ENCODE measurements around the gene COX6B1. TPM values are rescaled to one million over a fixed set of nuclear protein-coding genes. Genes with fewer than 3 reads are reported as not detected.
"Not testable (repeated sequence)": the region's sequence is repeated elsewhere in the genome, so short reads cannot be mapped to it uniquely, and the experiment has no call there.

Gene COX6B1
- total and polyA plus RNA-seq, 9 donors: 263 to 582 (median 309) TPM

DNA sequence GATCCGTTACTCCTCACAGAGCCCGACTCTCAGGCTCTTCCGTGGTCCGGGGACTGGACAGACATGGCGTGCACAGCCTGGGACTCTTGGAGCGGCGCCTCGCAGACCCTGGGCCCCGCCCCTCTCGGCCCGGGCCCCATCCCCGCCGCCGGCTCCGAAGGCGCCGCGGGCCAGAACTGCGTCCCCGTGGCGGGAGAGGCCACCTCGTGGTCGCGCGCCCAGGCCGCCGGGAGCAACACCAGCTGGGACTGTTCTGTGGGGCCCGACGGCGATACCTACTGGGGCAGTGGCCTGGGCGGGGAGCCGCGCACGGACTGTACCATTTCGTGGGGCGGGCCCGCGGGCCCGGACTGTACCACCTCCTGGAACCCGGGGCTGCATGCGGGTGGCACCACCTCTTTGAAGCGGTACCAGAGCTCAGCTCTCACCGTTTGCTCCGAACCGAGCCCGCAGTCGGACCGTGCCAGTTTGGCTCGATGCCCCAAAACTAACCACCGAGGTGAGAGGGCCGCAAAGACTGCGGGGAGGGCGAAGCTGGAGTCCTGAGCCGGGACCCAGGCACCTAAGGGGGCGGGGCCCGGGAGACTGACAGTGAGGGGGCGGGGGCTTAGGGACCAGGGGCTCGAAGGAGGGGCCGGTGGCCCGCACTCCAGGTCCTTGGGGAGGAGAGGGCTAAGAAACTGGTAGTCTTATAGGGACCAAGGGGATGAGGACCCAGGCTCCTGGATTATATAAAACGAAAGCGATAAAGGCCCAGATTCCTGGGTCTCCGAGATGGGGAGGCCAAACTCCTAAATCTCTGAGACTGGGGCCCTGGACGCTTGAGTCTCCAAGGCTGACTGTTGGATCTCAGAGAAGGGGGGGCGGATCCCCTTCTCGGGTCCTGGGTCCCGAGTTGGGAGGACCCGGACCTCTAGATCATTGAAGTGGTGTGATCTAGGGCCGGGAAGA, 4.6 kb upstream of the COX6B1 start:
- no peaks in the 10 kb centered on the region for H3K27me3 ChIP-seq (ENCODE audit: control insufficient read depth, insufficient read depth, low read length)
- H3K36me3 ChIP-seq (ENCODE audit: control insufficient read depth, insufficient read depth, low read length): no peaks in the 10 kb centered on the region
- under 1% methylated on average over 63 of the region's 69 CpGs for WGBS (ENCODE audit: insufficient coverage)
- peaks cover 44% of the 10 kb centered on the region for H3K4me1 ChIP-seq (ENCODE audit: control insufficient read depth, insufficient read depth, low read length)
- peak overlapping the region; percentile 54 for H3K4me3 ChIP-seq (ENCODE audit: low read length)
- H3K27ac ChIP-seq (ENCODE audit: low read length): peak overlapping the region; percentile 98
- DNase-seq: peak; percentile 90
- no peaks in the 10 kb centered on the region for H3K9me3 ChIP-seq (replicated peaks; ENCODE audit: control insufficient read depth, low read depth, low read length)

DNA sequence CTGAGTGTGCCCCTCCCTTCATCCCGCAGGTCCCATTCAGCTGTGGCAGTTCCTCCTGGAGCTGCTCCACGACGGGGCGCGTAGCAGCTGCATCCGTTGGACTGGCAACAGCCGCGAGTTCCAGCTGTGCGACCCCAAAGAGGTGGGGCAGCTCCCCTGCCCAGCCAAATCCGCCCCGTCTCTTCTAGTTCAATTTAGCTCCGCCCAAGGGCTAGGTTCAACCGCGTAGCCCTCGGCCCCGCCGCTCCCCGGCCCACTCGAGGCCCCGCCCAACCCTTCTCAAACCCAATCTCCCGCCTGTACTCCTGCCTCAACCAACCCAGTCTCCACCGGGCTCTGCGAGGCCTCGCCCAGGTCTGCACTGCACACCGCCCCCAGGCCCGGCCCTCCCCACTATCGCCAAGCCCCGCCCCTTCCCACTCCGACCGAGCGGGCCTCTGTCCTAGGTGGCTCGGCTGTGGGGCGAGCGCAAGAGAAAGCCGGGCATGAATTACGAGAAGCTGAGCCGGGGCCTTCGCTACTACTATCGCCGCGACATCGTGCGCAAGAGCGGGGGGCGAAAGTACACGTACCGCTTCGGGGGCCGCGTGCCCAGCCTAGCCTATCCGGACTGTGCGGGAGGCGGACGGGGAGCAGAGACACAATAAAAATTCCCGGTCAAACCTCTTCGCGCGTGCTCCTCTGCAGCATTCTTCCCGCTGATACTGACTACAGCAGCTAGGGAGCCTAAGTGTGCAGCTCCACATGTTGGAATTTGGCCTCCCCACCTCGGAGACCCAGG, 3.7 kb upstream of the COX6B1 start:
- H3K9me3 ChIP-seq (replicated peaks; ENCODE audit: control insufficient read depth, low read depth, low read length): no peaks in the 10 kb centered on the region
- no peaks in the 10 kb centered on the region for H3K27me3 ChIP-seq (ENCODE audit: control insufficient read depth, insufficient read depth, low read length)
- peak overlapping the region; percentile 98 for H3K27ac ChIP-seq (ENCODE audit: low read length)
- H3K4me3 ChIP-seq (ENCODE audit: low read length): peak overlapping the region; percentile 54
- peaks cover 51% of the 10 kb centered on the region for H3K4me1 ChIP-seq (ENCODE audit: control insufficient read depth, insufficient read depth, low read length)
- DNase-seq: peak; percentile 98
- WGBS (ENCODE audit: insufficient coverage): under 1% methylated on average over 56 of the region's 60 CpGs
- no peaks in the 10 kb centered on the region for H3K36me3 ChIP-seq (ENCODE audit: control insufficient read depth, insufficient read depth, low read length)

DNA sequence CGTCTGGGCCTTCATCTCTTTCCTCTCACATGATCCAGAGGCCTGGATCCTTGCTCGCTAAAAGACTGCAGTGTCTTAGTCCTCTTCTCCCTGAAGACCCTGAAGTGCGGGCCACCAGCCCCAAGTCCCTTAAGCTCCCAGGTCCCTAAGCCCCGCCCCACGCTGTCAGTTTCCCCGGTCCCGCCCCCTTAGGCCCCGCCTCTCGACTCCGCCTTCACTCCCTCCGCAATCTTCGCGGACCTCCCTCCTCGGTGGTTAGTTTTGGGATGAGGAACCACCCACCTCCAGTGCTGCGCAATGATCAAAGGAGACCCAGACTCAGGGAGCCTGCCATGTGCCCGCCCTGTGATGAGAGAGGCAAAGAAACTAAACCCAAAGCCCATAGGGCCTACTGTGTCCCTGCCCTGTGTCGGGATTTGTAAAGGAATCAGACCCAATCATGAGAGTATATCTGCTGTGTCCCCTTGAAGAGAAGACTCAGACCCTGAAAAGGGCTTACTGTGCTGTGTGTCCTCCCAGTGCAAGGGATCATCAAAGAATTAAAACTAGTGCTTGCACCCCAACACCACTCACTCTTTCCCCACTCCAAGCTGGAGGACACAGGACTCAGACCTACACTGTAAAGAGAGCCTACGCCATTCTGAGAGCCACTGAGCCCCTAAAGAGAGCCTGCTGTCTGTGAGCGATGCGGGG, 3.0 kb upstream of the COX6B1 start:
- Histone ChIP-seq H3K27me3 (ENCODE audit: control insufficient read depth, insufficient read depth, low read length) (no peaks in the 10 kb centered on the region), H3K4me3 (ENCODE audit: low read length) (peak overlapping the region; percentile 54), H3K36me3 (ENCODE audit: control insufficient read depth, insufficient read depth, low read length) (peaks cover 2% of the 10 kb centered on the region), H3K9me3 (replicated peaks; ENCODE audit: control insufficient read depth, low read depth, low read length) (no peaks in the 10 kb centered on the region), H3K27ac (ENCODE audit: low read length) (peak overlapping the region; percentile 98), H3K4me1 (ENCODE audit: control insufficient read depth, insufficient read depth, low read length) (peaks cover 51% of the 10 kb centered on the region)
- WGBS (ENCODE audit: insufficient coverage): 37% methylated on average over 6 of the region's 20 CpGs
- DNase-seq: peak; percentile 78

DNA sequence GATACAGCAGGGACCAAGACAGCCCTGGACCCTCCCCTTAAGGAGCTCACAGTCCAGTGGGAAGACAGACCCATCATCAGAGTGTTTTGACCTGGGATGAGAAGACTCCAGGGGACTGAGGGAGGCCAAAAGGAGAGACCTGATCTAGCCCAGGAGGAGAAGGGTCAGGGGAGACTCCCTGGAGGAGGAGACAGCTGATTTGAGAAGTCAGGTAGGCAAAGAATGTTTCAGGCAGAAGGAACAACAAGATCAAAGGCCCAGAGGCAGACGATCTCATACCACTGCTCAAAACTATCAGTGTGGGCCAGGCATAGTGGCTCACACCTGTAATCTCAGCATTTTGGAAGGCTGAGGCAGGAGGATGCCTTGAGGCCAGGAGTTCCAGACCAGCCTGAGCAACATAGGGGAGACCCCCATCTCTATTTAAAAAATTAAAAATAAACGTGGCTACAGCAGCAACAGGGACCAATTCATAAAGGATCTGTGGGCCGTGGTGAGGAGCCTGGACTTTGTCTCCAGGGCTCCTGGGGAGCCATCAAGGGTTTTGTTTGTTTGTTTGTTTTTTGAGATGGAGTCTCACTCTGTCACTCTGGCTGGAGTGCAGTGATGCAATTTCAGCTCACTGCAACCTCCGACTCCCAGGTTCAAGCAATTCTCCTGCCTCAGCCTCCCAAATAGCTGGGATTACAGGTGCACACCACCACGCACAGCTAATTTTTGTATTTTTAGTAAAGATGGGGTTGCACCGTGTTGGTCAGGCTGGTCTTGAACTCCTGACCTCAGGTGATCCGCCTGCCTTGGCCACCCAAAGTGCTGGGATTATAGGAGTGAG, 2.2 kb upstream of the COX6B1 start:
- Histone ChIP-seq H3K27me3 (ENCODE audit: control insufficient read depth, insufficient read depth, low read length) (no peaks in the 10 kb centered on the region), H3K4me1 (ENCODE audit: control insufficient read depth, insufficient read depth, low read length) (peaks cover 51% of the 10 kb centered on the region), H3K9me3 (replicated peaks; ENCODE audit: control insufficient read depth, low read depth, low read length) (no peaks in the 10 kb centered on the region), H3K36me3 (ENCODE audit: control insufficient read depth, insufficient read depth, low read length) (peaks cover 7% of the 10 kb centered on the region), H3K27ac (ENCODE audit: low read length) (no peak overlapping the region), H3K4me3 (ENCODE audit: low read length) (no peak overlapping the region)
- no peak for DNase-seq
- 87% methylated on average over 2 of the region's 7 CpGs for WGBS (ENCODE audit: insufficient coverage)

DNA sequence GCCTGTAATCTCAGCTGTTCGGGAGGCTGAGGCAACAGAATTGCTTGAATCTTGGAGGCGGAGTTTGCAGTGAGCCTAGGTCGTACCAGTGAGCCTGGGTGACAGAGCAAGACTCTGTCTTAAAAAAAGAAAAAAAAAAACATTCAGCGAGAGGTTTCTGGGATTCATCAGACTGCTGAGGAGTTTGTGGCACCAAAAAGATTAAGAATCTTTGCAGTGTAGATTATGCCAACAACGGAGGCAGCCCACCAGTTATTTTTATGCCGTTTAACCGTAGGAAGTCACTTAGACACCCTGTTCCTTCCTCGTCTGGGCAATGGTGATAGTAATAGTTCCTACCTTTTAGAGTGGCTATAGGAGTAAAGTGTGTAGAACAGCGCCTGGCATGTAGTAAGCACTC, 2.5 kb downstream of the COX6B1 start:
- WGBS (ENCODE audit: insufficient coverage): 87% methylated on average over 6 of the region's 9 CpGs
- H3K4me1 ChIP-seq (ENCODE audit: control insufficient read depth, insufficient read depth, low read length): peaks cover 14% of the 10 kb centered on the region
- H3K27ac ChIP-seq (ENCODE audit: low read length): no peak overlapping the region
- no peak for DNase-seq
- H3K4me3 ChIP-seq (ENCODE audit: low read length): no peak overlapping the region
- H3K27me3 ChIP-seq (ENCODE audit: control insufficient read depth, insufficient read depth, low read length): no peaks in the 10 kb centered on the region
- peaks cover 30% of the 10 kb centered on the region for H3K36me3 ChIP-seq (ENCODE audit: control insufficient read depth, insufficient read depth, low read length)
- no peaks in the 10 kb centered on the region for H3K9me3 ChIP-seq (replicated peaks; ENCODE audit: control insufficient read depth, low read depth, low read length)

DNA sequence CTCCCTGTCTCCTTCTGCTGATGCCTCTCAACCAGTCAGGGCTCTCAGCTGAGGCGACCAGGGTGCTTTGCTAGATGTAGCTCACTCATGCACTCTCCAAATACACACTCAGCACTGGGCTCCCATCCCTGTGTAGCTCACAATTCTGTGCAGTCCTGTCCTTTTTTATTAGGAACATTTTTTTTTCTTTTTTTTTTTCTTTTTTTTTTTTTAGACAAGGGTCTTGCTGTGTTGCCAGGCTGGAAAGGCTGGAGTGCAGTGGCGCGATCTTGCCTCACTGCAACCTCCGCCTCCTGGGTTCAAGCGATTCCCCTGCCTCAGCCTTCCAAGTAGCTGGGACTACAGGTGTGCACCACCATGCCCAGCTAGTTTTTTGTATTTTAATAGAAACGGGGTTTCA, 6.7 kb downstream of the COX6B1 start:
- not testable (repeated sequence) for H3K27ac ChIP-seq (ENCODE audit: low read length); H3K27me3 ChIP-seq (ENCODE audit: control insufficient read depth, insufficient read depth, low read length); H3K4me3 ChIP-seq (ENCODE audit: low read length); DNase-seq; H3K9me3 ChIP-seq (replicated peaks; ENCODE audit: control insufficient read depth, low read depth, low read length); H3K4me1 ChIP-seq (ENCODE audit: control insufficient read depth, insufficient read depth, low read length)
- H3K36me3 ChIP-seq (ENCODE audit: control insufficient read depth, insufficient read depth, low read length): peaks cover 61% of the 10 kb centered on the region
- 98% methylated on average over 5 of the region's 6 CpGs for WGBS (ENCODE audit: insufficient coverage)

DNA sequence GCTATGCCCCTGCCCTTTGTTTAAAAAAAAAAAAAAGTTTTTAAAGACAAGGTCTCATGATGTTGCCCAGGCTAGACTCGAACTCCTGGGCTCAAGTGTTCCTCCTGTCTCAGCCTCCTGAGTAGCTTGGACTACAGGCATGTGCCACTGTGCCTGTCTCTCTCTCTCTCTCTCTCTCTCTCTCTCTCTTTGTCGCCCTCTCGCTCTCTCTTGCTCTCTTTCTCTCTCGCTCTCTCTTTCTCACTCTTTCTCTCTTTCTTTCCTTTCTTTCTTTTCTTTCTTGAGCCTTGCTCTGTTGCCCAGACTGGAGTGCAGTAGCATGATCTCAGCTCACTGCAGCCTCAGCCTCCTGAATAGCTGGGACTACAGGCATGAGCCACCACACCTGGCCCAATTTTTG, 7.5 kb downstream of the COX6B1 start:
- WGBS (ENCODE audit: insufficient coverage): 94% methylated on average over 1 of the region's 4 CpGs

DNA sequence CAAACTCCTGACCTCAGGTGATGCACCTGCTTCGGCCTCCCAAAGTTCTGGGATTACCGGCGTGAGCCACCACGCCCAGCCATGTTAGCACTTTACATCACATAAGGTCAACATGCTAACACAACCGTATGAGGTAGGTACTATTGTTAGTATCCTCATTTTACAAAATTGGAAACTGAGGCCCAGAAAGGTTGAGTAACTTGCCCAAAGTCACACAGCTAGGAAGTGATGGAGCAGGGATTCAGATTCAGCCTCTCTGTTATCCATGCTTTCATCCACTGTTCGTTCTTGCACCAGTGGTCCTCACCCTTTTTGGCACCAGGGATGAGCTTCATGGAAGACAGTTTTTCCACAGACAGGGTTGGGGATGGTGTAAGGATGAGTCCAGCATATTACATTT, 8.6 kb downstream of the COX6B1 start:
- H3K27ac ChIP-seq (ENCODE audit: low read length): no peak overlapping the region
- no peaks in the 10 kb centered on the region for H3K4me1 ChIP-seq (ENCODE audit: control insufficient read depth, insufficient read depth, low read length)
- H3K4me3 ChIP-seq (ENCODE audit: low read length): no peak overlapping the region
- H3K36me3 ChIP-seq (ENCODE audit: control insufficient read depth, insufficient read depth, low read length): peaks cover 51% of the 10 kb centered on the region
- no peaks in the 10 kb centered on the region for H3K27me3 ChIP-seq (ENCODE audit: control insufficient read depth, insufficient read depth, low read length)
- WGBS (ENCODE audit: insufficient coverage): no CpG with 5 or more reads among the region's 6 CpGs
- DNase-seq: no peak
- H3K9me3 ChIP-seq (replicated peaks; ENCODE audit: control insufficient read depth, low read depth, low read length): no peaks in the 10 kb centered on the region

More for the DNA sequence above, 7.5 kb downstream of the COX6B1 start:
- Histone ChIP-seq H3K9me3 (replicated peaks; ENCODE audit: control insufficient read depth, low read depth, low read length) (no peaks in the 10 kb centered on the region), H3K36me3 (ENCODE audit: control insufficient read depth, insufficient read depth, low read length) (peaks cover 57% of the 10 kb centered on the region), H3K4me1 (ENCODE audit: control insufficient read depth, insufficient read depth, low read length) (no peaks in the 10 kb centered on the region), H3K4me3 (ENCODE audit: low read length) (no peak overlapping the region), H3K27ac (ENCODE audit: low read length) (no peak overlapping the region), H3K27me3 (ENCODE audit: control insufficient read depth, insufficient read depth, low read length) (no peaks in the 10 kb centered on the region)
- DNase-seq: no peak

DNA sequence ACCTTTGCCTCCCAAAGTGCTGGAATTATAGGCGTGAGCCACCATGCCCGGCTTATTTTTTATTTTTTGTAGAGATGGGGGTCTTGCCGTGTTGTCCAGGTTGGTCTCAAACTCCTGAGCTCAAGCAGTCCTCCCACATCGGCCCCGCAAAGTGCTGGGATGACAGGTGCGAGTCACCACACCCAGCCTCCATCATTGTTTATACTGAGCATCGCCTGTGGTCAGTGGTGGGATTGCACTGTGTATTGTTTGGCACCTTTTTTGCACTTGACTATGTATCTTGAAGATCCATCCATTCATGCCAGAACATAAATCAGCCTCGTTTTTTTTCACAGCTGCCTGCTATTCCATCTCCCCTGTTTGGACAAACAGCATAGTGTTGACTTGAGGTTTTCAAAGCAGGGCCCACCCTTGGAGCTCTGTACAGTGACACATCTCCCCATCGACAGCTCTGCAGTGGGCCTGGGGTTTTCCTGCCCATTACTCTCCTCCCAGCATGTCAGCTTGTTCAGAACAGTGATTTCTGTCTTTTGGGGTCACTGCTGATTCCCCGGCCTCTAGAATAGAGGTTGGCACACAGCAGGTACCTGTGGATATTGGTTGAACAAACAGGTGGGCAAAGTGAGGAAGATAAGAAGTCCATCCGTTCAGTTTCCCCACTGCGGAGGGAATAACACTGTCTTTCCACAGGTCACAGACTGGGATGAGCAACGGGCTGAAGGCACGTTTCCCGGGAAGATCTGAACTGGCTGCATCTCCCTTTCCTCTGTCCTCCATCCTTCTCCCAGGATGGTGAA, 10.0 kb downstream of the COX6B1 start:
- WGBS (ENCODE audit: insufficient coverage): 89% methylated on average over 5 of the region's 15 CpGs
- H3K36me3 ChIP-seq (ENCODE audit: control insufficient read depth, insufficient read depth, low read length): peaks cover 58% of the 10 kb centered on the region
- no peak overlapping the region for H3K4me3 ChIP-seq (ENCODE audit: low read length)
- no peaks in the 10 kb centered on the region for H3K4me1 ChIP-seq (ENCODE audit: control insufficient read depth, insufficient read depth, low read length)
- no peaks in the 10 kb centered on the region for H3K9me3 ChIP-seq (replicated peaks; ENCODE audit: control insufficient read depth, low read depth, low read length)
- no peaks in the 10 kb centered on the region for H3K27me3 ChIP-seq (ENCODE audit: control insufficient read depth, insufficient read depth, low read length)
- H3K27ac ChIP-seq (ENCODE audit: low read length): no peak overlapping the region
- DNase-seq: no peak
